ENCODE data around the gene OARD1.

GRCh38 chr6:41092421-41093140 is 20.4 kb upstream of the OARD1 start:
- TF ChIP-seq CTCF (IDR thresholded peaks at IDR 0.05; ENCODE audit: insufficient read depth, low read length, poor library complexity, severe bottlenecking) (peak; percentile 62), EZH2phosphoT487 (conservative IDR thresholded peaks at IDR 0.05; ENCODE audit: low read length) (no peak)

Data from SU-DHL-6 (cell line).